Erythroblast (primary cell): ENCODE data around the gene C2orf74.

Experiments
- GATA1 ChIP-seq: IDR thresholded peaks from 2 replicates; pipeline ENCODE4 v1.6.1; 2011; ENCODE audit warnings: low read depth, mild to moderate bottlenecking, control low read depth, low read length, moderate library complexity
- POLR2A ChIP-seq: IDR thresholded peaks from 2 replicates; pipeline ENCODE4 v1.6.1; 2011; ENCODE audit warnings: mild to moderate bottlenecking, low read length

DNA sequence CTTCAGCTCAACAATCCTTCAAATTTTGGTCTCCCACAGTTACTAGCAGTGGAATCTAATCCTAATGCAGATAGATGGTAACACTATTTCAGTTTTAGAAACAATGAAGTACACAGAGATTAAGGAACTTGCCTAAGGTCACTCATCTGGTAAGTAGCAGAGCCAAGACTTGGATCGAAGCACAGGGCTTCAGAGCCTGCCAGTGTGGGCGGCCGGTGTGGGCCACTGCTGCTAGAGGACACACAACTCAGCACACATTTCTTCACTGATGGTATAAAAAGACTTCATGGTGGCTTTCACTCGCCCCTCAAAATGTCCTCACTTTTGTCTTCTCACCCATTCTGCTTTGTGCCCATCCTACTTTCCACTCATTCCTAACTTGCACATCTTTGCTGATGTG, 11.1 kb downstream of the C2orf74 start:
- TF ChIP-seq POLR2A (no peak), GATA1 (no peak)
